Caco-2 (cell line): ENCODE data around the gene POU1F1. TPM values are rescaled to one million over a fixed set of nuclear protein-coding genes. Genes with fewer than 3 reads are reported as not detected.

ENCODE experiments used
- BruUV-seq: library from RNA; stranded (reverse); fragments of 400-500 nt; replicated peaks from 2 replicates; lab custom pipeline; 2021; lab: Mats Ljungman, UMichigan
- CTCF ChIA-PET: fragments of 300-600 bp; sonication (Branson Sonifier 250); formaldehyde crosslinking; loops from one replicate; lab custom pipeline; 2022; ENCODE audit warnings: antibody characterized with exemption; lab: Charles Lee
- POLR2A ChIA-PET: fragments of 300-600 bp; sonication (Branson Sonifier 250); formaldehyde crosslinking; loops from one replicate; lab custom pipeline; 2022; ENCODE audit warnings: antibody characterized with exemption; lab: Charles Lee
- DNase-seq, 2 experiments: peaks; one replicate each; pipeline versions ENCODE4 v3.0.0 to v3.0.0-alpha.2; 2020 to 2022
- H3K27me3 ChIP-seq: replicated peaks from 2 replicates; pipeline ENCODE4 v1.6.0; 2011; ENCODE audit warnings: low read length; ENCODE audit not compliant: control insufficient read depth, insufficient read depth
- H3K36me3 ChIP-seq: 2 replicates; pipeline ENCODE4 v1.5.1; 2011; ENCODE audit warnings: low read length; ENCODE audit not compliant: control insufficient read depth, insufficient read depth
- H3K4me1 ChIP-seq: fragments of 250-450 bp; sonication (Bioruptor Pico); 2 replicates; pipeline ENCODE4 v1.5.1; 2020; ENCODE audit warnings: mild to moderate bottlenecking
- H3K4me3 ChIP-seq: 2 replicates; pipeline ENCODE4 v1.5.1; 2011; ENCODE audit warnings: low read depth, mild to moderate bottlenecking, control low read depth, low read length
- H3K9me3 ChIP-seq: fragments of 250-450 bp; sonication (Bioruptor Pico); 2 replicates; pipeline ENCODE4 v1.5.1; 2020; ENCODE audit warnings: mild to moderate bottlenecking, moderate library complexity
- H3K27ac Mint-ChIP-seq: one replicate; pipeline ENCODE4 v1.8.0; 2022; ENCODE audit warnings: mixed read lengths; ENCODE audit not compliant: unreplicated experiment
- H3K27me3 Mint-ChIP-seq: one replicate; pipeline ENCODE4 v1.8.0; 2022; ENCODE audit warnings: mixed read lengths; ENCODE audit not compliant: insufficient read depth, unreplicated experiment
- H3K36me3 Mint-ChIP-seq: one replicate; pipeline ENCODE4 v1.8.0; 2022; ENCODE audit warnings: mild to moderate bottlenecking, mixed read lengths; ENCODE audit not compliant: insufficient read depth, unreplicated experiment
- H3K4me1 Mint-ChIP-seq: one replicate; pipeline ENCODE4 v1.8.0; 2022; ENCODE audit warnings: low read depth, mixed read lengths; ENCODE audit not compliant: unreplicated experiment
- H3K4me3 Mint-ChIP-seq: one replicate; pipeline ENCODE4 v1.8.0; 2022; ENCODE audit warnings: mild to moderate bottlenecking, moderate library complexity, mixed read lengths; ENCODE audit not compliant: unreplicated experiment
- H3K9me3 Mint-ChIP-seq: one replicate; pipeline ENCODE4 v1.8.0; 2022; ENCODE audit warnings: mixed read lengths; ENCODE audit not compliant: unreplicated experiment
- intact Hi-C: fragments of 100-400 bp; cut with micrococcal nuclease; formaldehyde crosslinking; loops from one replicate; pipeline ENCODE4 v1.10.0; 2022; ENCODE audit not compliant: unreplicated experiment
- total RNA-seq: library from RNA; stranded (reverse); gene quantifications from 2 replicates; pipeline ENCODE4 v1.2.3, GENCODE V29; 2022
- TF ChIP-seq, protein P1 (sequence below), 2 experiments: fragments of 200-600 bp in 1 of 2; IDR thresholded peaks; 1 replicate in 1 of 2; 2 replicates in 1 of 2; pipeline versions ENCODE4 v1.5.1 to v1.8.0; 2011 to 2022; ENCODE audit warnings: antibody characterized with exemption in 1 of 2, control low read depth in 1 of 2, inconsistent platforms in 1 of 2, low read depth in 1 of 2, low read length in 1 of 2, mild to moderate bottlenecking in 1 of 2, moderate library complexity in 1 of 2; ENCODE audit not compliant: insufficient read depth in 1 of 2, severe bottlenecking in 1 of 2, unreplicated experiment in 1 of 2

The POU1F1 gene
- total RNA-seq, 1 experiment from 2014 or later: not detected

DNA sequence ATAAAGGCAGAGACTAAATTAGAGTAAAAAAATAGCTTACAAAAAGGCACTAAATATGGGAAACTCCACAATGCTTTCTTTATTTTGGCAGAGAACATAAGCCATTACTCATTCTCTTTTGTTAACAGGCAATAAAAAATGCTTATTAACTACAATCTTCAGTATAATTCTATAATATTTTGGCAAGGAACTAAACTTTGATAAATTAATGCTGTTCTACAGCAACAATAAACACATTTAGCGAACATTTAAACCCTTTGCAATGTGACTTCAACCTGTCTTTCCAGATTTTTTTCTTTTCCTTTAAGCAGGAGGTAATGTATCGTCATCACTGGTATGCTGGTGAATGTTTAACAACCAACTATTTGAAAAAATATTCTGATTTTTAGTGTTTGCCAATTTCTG is 42.2 kb upstream of the POU1F1 start:
- DNase-seq: no peak
- Histone ChIP-seq H3K4me3 (no peak overlapping the region), H3K9me3 (no peaks in the 10 kb centered on the region), H3K4me1 (peaks cover 48% of the 10 kb centered on the region), H3K27me3 (no peaks in the 10 kb centered on the region), H3K36me3 (no peaks in the 10 kb centered on the region)
- H3K36me3 Mint-ChIP-seq: no peaks in the 10 kb centered on the region
- TF ChIP-seq, protein P1, sequence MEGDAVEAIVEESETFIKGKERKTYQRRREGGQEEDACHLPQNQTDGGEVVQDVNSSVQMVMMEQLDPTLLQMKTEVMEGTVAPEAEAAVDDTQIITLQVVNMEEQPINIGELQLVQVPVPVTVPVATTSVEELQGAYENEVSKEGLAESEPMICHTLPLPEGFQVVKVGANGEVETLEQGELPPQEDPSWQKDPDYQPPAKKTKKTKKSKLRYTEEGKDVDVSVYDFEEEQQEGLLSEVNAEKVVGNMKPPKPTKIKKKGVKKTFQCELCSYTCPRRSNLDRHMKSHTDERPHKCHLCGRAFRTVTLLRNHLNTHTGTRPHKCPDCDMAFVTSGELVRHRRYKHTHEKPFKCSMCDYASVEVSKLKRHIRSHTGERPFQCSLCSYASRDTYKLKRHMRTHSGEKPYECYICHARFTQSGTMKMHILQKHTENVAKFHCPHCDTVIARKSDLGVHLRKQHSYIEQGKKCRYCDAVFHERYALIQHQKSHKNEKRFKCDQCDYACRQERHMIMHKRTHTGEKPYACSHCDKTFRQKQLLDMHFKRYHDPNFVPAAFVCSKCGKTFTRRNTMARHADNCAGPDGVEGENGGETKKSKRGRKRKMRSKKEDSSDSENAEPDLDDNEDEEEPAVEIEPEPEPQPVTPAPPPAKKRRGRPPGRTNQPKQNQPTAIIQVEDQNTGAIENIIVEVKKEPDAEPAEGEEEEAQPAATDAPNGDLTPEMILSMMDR (IDR thresholded peaks at IDR 0.05; ENCODE audit: insufficient read depth in 1 of 2, low read depth in 1 of 2, low read length in 1 of 2, severe bottlenecking in 1 of 2, unreplicated experiment in 1 of 2): no peak
- peaks cover 23% of the 10 kb centered on the region for H3K4me1 Mint-ChIP-seq
- intact Hi-C loops: loop anchor here (1.0 to 5.0 kb wide), 2 partner anchors 15 to 34 kb away; no protein-coding TSS in a partner anchor
- no peaks in the 10 kb centered on the region for H3K27me3 Mint-ChIP-seq
- peak overlapping the region; percentile 61 for H3K27ac Mint-ChIP-seq
- peaks cover 12% of the 10 kb centered on the region for H3K9me3 Mint-ChIP-seq
- ChIA-PET CTCF (no interaction called here), POLR2A (no interaction called here)
- peak overlapping the region; percentile 37 for H3K4me3 Mint-ChIP-seq
- no TSS peak for BruUV-seq

DNA sequence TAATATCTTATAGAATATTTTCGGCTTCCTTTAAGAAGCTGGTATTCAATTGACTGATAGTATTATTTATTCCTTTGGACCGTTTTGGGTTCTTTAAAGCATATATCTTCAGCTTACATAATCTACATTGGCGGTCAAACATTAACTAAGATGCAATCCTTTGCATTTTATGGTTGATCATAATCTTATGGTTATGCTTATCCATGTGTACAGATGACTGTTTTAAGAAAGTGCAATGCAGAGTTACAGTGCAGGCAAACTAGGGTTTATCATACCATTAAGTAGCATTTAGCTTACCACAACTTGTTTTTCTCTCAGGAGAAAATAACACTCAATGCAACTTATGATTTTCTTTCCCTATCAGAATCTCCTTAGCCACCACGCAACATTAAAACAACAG is 41.4 kb upstream of the POU1F1 start:
- Mint-ChIP-seq H3K27ac (no peak overlapping the region), H3K4me1 (peaks cover 23% of the 10 kb centered on the region), H3K9me3 (peaks cover 4% of the 10 kb centered on the region), H3K36me3 (no peaks in the 10 kb centered on the region), H3K4me3 (peak overlapping the region; percentile 31), H3K27me3 (no peaks in the 10 kb centered on the region)
- intact Hi-C loops: loop anchor here (1.0 to 5.0 kb wide), 2 partner anchors 16 to 35 kb away; no protein-coding TSS in a partner anchor
- DNase-seq: no peak
- ChIA-PET POLR2A (no interaction called here), CTCF (no interaction called here)
- Histone ChIP-seq H3K9me3 (no peaks in the 10 kb centered on the region), H3K4me1 (peaks cover 48% of the 10 kb centered on the region), H3K36me3 (no peaks in the 10 kb centered on the region), H3K27me3 (no peaks in the 10 kb centered on the region), H3K4me3 (no peak overlapping the region)
- TF ChIP-seq, protein P1 (IDR thresholded peaks at IDR 0.05; ENCODE audit: insufficient read depth in 1 of 2, low read depth in 1 of 2, low read length in 1 of 2, severe bottlenecking in 1 of 2, unreplicated experiment in 1 of 2): no peak
- no TSS peak for BruUV-seq

GRCh38 chr3:87313641-87314040 is 37.3 kb upstream of the POU1F1 start:
- no peak overlapping the region for H3K27ac Mint-ChIP-seq
- no peaks in the 10 kb centered on the region for H3K9me3 ChIP-seq
- H3K4me1 Mint-ChIP-seq: peaks cover 3% of the 10 kb centered on the region
- no TSS peak for BruUV-seq
- TF ChIP-seq, protein P1 (IDR thresholded peaks at IDR 0.05; ENCODE audit: insufficient read depth in 1 of 2, low read depth in 1 of 2, low read length in 1 of 2, severe bottlenecking in 1 of 2, unreplicated experiment in 1 of 2): no peak
- CTCF ChIA-PET: no interaction called here
- no peaks in the 10 kb centered on the region for H3K27me3 Mint-ChIP-seq
- H3K4me1 ChIP-seq: peaks cover 19% of the 10 kb centered on the region
- no peak overlapping the region for H3K4me3 Mint-ChIP-seq
- H3K4me3 ChIP-seq: no peak overlapping the region
- POLR2A ChIA-PET: no interaction called here
- no peak for DNase-seq
- no peaks in the 10 kb centered on the region for H3K27me3 ChIP-seq
- H3K36me3 Mint-ChIP-seq: no peaks in the 10 kb centered on the region
- intact Hi-C loops: no loop called here
- no peaks in the 10 kb centered on the region for H3K36me3 ChIP-seq
- H3K9me3 Mint-ChIP-seq: no peaks in the 10 kb centered on the region
